Esophagus mucosa (tissue), 1 donor: ENCODE measurements around the gene RALBP1. TPM values are rescaled to one million over a fixed set of nuclear protein-coding genes. Genes with fewer than 3 reads are reported as not detected.

ENCODE experiments used
- ATAC-seq: fragments of 200-7000 bp; cut with Tn5 transposase; one replicate; pipeline ENCODE4 v1.9.1; 2020
- total RNA-seq: library from RNA; stranded (reverse); gene quantifications from one replicate; pipeline ENCODE4 v1.2.4, GENCODE V29; 2023
- donor health status: DM: yes; HTN: yes; CAD: no.

Gene RALBP1
- total RNA-seq, 1 donor from 2014 or later: 93.7 TPM

GRCh38 chr18:9552616-9553015 lies 77.3 kb downstream of the RALBP1 start:
- no peak for ATAC-seq

DNA sequence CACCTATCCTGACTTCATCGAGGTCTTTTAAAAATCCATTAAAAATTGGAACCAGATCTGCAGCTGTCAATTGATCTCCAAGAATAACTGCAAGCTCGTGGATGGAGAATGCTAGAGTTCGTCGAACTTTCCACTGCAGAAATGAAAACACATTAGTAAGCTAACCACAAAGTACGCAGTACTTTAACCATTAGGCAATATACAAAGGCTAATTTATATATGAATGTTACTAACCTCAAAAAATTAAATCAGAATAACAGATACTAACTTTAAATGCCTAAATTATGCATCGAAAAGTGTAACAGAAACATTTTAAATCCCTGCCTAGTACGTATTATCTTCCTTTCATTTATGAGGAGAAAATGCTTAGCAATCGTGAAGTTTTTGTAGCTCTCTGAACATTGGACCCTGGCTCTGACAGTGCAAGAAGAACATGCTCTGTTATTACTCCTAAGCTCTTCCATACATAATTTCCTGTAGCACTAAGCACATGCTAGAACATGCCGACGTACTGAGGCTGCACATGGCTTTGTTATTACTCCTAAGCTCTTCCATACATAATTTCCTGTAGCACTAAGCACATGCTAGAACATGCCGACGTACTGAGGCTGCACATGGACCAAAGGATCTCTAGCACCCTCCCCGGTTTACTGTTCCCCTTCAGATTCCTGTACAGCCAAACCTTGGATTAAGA lies 82.1 kb downstream of the RALBP1 start:
- peak; percentile 96 for ATAC-seq

DNA sequence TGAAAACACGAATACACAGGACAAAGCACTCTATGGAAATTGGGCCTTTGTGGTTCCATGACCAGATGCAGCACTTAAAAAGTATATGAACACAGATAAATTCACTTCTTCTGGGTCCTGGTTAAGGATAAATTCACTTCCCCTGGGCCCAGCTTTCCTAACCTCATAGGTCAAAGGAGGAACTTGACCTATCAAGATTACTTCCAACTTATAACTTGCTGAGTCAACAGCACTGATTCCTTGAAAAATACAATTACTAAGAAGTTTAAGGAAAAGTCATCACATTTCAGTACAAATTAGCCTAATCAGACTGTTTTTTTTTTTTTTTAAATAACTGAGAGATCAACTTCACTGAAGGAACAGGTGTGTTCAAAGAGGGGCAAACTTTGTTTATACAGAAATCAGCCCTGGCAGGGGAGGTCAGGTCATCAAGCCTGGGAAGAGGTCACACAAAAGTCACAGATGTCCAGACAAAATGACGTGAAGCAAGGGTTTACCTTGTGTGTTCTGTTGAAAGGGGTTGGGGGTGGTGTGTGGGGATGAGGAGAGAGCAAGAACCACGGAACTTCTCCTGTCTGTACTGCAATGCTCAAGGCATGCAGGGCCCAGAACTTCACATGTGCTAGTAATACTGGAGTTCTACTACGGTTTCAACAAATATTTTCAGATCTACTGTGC lies 83.2 kb downstream of the RALBP1 start:
- no peak for ATAC-seq

- ATAC-seq: peak; percentile 52
Observed at GRCh38 chr18:9559253-9559652, 83.9 kb downstream of the RALBP1 start.

GRCh38 chr18:9561759-9562158 lies 86.4 kb downstream of the RALBP1 start:
- no peak for ATAC-seq

DNA sequence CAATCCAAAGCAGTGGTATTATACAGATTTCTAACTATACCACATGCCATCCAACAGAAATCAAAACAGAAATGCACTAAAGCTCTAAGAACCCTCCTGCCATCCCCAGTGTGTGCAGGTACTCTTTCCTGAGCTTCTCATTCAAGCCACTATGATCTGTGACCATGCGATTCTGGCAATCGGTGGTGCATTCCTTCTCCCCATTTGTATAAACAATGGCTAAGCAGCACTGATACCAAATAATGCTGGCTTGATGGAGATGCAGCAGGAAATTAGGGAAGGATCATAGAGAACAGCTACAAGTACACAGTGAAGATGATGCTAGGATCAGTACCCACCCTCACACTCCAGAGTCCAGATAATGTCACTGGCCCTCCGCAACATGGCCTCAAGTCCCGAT lies 87.3 kb downstream of the RALBP1 start:
- no peak for ATAC-seq

DNA sequence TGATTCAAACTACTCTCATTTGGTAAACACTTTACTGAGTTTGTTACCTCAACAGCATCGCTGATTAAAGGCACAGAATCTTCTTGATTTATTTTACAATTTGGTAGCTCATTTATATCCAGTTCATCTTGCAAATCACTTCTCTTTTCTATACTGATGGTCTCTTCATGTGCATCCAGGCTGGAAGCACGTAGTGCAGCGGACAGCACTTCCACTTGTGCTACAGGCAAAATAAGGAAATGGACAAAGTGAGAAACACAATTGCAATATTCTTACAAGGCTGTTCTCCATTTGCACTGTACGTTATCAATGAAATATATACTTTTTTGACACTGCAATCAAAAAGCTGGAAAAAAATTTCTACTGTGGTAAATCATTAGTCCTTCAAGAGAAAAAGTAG lies 88.0 kb downstream of the RALBP1 start:
- ATAC-seq: no peak

GRCh38 chr18:9565407-9565806 lies 90.1 kb downstream of the RALBP1 start:
- no peak for ATAC-seq

GRCh38 chr18:9568186-9568585 lies 92.9 kb downstream of the RALBP1 start:
- ATAC-seq: no peak

DNA sequence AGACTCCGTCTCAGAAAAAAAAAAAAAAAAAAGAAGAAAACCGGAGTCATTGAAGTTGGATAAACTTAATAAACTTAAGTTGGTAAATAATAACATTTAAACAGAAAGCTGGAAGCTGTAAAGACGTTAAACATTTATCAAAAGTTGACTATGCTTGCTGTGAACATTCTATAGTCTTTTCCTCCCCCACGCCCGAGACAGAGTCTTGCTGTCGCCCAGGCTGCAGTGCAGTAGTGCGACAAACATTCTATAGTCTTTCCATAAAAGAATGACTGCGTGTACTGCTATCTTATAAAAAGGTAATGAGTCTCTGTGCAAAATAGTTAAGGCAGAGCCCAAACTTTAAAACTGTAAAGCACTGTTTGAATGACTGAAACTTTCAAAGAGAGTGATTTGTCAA lies 93.9 kb downstream of the RALBP1 start:
- no peak for ATAC-seq

DNA sequence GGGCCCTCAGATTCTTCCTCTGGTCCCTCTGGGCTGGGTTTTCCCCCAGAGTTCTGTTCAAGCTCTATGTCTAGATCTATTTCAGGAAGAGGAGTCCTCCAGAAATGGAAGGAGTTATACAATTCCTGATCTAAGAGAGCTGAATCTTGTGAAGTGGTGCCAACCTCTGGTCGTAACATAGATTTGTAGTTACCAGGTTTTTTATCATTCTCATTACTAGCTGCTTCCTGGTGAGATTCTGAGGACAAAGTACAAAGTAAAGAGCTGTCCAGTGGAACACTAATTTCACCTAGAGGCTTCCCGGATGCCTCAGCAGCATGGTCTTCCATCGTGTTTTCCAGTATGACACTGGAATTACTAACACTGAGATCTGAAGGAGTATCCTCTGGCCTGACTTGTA lies 94.9 kb downstream of the RALBP1 start:
- no peak for ATAC-seq

DNA sequence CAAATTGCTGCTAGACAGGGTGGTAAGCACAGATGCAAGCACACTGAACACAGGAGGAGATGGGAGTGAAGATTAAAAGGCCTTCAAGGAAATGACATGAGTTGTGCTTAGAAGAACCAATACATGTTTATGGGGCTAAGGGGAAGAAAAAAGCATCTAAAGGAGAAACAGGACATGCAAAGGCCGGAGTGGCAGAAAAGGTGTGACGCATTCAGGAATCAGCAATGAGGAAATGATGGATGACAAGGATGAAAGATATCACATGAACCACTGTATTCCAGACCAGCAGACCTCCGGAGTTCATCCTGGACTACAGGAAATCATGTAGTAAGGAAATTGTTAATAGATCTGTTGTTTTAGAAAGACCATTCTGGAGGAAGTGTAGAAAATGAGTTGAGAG lies 96.2 kb downstream of the RALBP1 start:
- ATAC-seq: no peak

DNA sequence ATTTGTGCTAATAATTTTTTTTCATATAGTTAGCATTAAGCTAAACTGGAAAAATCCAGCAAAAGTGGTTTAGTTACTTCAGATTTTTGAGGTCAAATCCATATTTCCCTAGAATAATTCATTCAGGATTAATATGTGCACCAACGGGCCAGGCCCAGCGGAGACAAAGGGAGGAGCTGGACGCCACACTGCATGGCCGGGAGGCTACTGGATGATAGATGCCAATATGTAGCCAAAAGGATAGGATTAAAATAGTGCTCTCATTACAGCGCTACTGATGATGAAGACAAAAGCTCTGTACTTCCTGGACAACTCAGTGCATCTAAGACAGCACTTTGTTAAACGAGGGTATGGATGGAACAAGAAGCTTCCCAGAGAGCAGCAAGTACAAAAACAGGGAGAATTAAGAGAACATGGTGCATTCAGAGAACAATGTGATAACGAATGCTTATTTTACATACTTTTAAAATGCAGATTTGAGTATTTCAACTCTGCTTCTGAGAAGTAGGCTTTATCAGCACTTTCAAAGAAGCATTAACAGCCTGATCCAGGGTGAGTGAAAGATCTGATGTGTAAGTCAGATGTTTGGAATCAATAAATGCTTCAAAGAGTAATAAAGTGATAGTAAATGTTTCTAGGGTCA lies 99.3 kb downstream of the RALBP1 start:
- ATAC-seq: no peak

GRCh38 chr18:9575558-9575957 lies 100.2 kb downstream of the RALBP1 start:
- peak; percentile 91 for ATAC-seq

DNA sequence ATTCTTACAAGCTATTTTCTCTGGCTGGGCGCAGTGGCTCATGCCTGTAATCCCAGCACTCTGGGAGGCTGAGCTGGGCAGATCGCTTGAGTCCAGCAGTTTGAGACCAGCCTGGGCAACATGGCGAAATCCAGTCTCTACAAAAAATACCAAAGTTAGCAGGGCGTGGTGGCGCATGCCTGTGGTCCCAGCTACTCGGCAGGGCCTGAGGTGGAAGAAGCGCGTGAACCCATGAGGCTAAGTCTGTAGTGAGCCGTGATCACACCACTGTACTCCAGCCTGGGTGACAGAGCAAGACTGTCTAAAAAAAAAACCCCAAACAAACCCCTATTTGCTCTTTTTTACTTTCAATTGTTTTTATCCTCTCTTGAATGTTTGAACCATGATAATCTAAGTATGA lies 102.0 kb downstream of the RALBP1 start:
- ATAC-seq: no peak

- peak; percentile 26 for ATAC-seq
Observed at GRCh38 chr18:9578306-9578705, 103.0 kb downstream of the RALBP1 start.

- no peak for ATAC-seq
Observed at GRCh38 chr18:9581667-9582066, 106.4 kb downstream of the RALBP1 start.

DNA sequence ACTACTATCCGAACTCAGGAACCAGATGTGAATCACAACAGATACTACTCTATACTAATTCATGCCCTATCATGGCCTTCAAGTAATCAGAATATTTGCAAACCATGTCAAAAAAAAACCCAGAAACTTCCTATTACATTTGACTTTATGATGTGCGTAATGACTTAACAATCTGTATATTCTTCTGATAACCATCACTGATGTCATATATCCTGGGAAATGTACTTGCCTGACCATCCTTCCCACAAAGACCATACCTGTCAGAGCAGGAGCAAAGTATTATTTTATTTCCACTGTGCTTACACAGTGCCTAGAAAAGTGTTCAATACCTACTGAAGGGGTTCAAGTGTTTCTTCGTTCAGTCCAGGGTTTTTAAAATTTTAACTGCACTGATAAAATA lies 111.5 kb downstream of the RALBP1 start:
- no peak for ATAC-seq

Other genes starting within 250 kb of the RALBP1 start
- gene TWSG1, start 140.7 kb upstream of the RALBP1 start, total RNA-seq: 15.9 TPM
- 164 TPM for gene PPP4R1, start 139.0 kb downstream of the RALBP1 start, total RNA-seq
- gene RAB31, start 232.8 kb downstream of the RALBP1 start, total RNA-seq: 50.0 TPM